Brain microvascular endothelial cell (primary cell): ENCODE data around the gene ANXA2.
A peak's percentile ranks its signal among the peaks of the same experiment; 100 is the strongest.

Experiments used
- DNase-seq: peaks from one replicate; pipeline ENCODE4 v3.0.0-alpha.2; 2020
- H3K27ac ChIP-seq: fragments of 250-450 bp; sonication (Bioruptor Pico); 2 replicates; pipeline ENCODE4 v1.5.1; 2020; ENCODE audit warnings: mild to moderate bottlenecking, moderate library complexity
- H3K27me3 ChIP-seq: fragments of 250-450 bp; sonication (Bioruptor Pico); replicated peaks from 2 replicates; pipeline ENCODE4 v1.5.1; 2020; ENCODE audit warnings: mild to moderate bottlenecking
- H3K36me3 ChIP-seq: fragments of 250-450 bp; sonication (Bioruptor Pico); replicated peaks from 2 replicates; pipeline ENCODE4 v1.5.1; 2020; ENCODE audit warnings: mild to moderate bottlenecking
- H3K4me3 ChIP-seq: 2 replicates; pipeline ENCODE4 v1.5.1; 2011; ENCODE audit warnings: low read depth, mild to moderate bottlenecking, control low read depth, low read length, moderate library complexity
- CTCF ChIP-seq: IDR thresholded peaks from 2 replicates; pipeline ENCODE4 v1.5.1; 2011; ENCODE audit warnings: low read depth, mild to moderate bottlenecking, moderate library complexity, low read length, control low read depth, inconsistent platforms; ENCODE audit errors: missing control alignments
- in situ Hi-C: cut with HindIII; loops from 2 replicates; pipeline ENCODE4 v1.10.0; 2017; ENCODE audit warnings: low sequenced_read_pairs, low pct_ligation_motif_present

ANXA2 gene

DNA sequence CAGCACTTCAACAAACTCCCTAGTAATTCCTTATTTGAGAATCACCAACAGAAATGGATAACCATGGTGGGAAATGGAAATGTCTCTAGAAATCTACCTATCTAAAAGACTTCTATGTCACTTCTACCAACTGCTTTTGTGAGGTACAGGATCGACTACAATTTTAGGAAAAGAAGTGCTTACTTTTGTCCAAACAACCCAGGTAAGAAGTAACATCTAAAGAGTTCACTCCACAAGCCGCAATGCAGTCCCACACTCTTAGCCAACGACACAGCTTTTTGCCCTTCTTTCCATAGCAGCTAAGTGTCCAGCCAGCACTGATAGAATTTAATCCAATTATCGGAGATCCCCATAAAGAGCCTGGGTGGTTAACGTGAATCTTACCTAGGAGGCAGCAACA, 28.1 kb downstream of the ANXA2 start:
- Histone ChIP-seq H3K27ac (peak overlapping the region; percentile 93), H3K36me3 (peaks cover 64% of the 10 kb centered on the region), H3K27me3 (no peaks in the 10 kb centered on the region), H3K4me3 (no peak overlapping the region)
- in situ Hi-C loops: no loop called here
- no peak for TF ChIP-seq CTCF
- no peak for DNase-seq

GRCh38 chr15:60364612-60364924, 33.2 kb downstream of the ANXA2 start:
- no peak for DNase-seq
- H3K4me3 ChIP-seq: no peak overlapping the region
- peaks cover 68% of the 10 kb centered on the region for H3K36me3 ChIP-seq
- no peaks in the 10 kb centered on the region for H3K27me3 ChIP-seq
- in situ Hi-C loops: no loop called here
- no peak for TF ChIP-seq CTCF
- peak overlapping the region; percentile 42 for H3K27ac ChIP-seq

GRCh38 chr15:60363903-60364611, 33.7 kb downstream of the ANXA2 start:
- no peak for TF ChIP-seq CTCF
- peak overlapping the region; percentile 42 for H3K27ac ChIP-seq
- H3K4me3 ChIP-seq: no peak overlapping the region
- in situ Hi-C loops: no loop called here
- no peaks in the 10 kb centered on the region for H3K27me3 ChIP-seq
- H3K36me3 ChIP-seq: peaks cover 68% of the 10 kb centered on the region
- DNase-seq: no peak

DNA sequence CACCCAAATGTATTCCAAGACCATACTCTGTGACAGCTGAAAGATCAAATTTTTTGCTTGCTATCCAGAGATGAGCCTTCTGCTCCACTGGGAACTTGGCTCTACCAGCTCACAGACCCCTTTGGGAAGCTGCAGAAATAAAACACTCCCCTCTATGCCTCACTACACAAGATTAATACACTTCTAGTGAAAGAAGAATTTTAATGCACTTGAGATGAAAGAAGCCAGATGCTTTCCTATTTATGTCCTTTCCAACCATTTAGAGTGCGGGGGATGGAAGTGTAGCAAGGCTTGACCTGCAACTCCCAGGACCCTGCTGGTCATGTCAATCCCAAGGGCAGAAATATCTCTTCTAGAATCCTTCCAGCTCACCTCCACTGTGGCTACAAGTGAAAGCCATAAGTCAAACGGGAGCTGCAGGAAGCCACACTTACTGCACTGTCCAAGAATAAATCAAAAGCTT, 34.7 kb downstream of the ANXA2 start:
- no peaks in the 10 kb centered on the region for H3K27me3 ChIP-seq
- TF ChIP-seq CTCF: no peak
- no peak for DNase-seq
- in situ Hi-C loops: no loop called here
- peaks cover 70% of the 10 kb centered on the region for H3K36me3 ChIP-seq
- H3K27ac ChIP-seq: peak overlapping the region; percentile 87
- no peak overlapping the region for H3K4me3 ChIP-seq

GRCh38 chr15:60362321-60363086, 35.3 kb downstream of the ANXA2 start:
- Histone ChIP-seq H3K27me3 (no peaks in the 10 kb centered on the region), H3K36me3 (peaks cover 76% of the 10 kb centered on the region), H3K4me3 (no peak overlapping the region), H3K27ac (peak overlapping the region; percentile 87)
- peak; percentile 80 for DNase-seq
- in situ Hi-C loops: no loop called here
- TF ChIP-seq CTCF: no peak
